T-cell (primary cell): ENCODE measurements around the gene LYL1. TPM values are rescaled to one million over a fixed set of nuclear protein-coding genes. Genes with fewer than 3 reads are reported as not detected.

Experiments
- ATAC-seq, 4 experiments: fragments of 200-7000 bp in 3 of 4; fragments of 150-1000 bp in 1 of 4; cut with Tn5 transposase; replicated peaks in 1 of 4; 1 replicate in 3 of 4; 2 replicates in 1 of 4; pipeline ENCODE4 v1.10.0; 2021; ENCODE audit warnings: moderate library complexity in 3 of 4, mild to moderate bottlenecking in 2 of 4, moderate number of reproducible peaks in 1 of 4
- CTCF ChIA-PET, 2 donors: fragments of 300-600 bp; sonication (Branson Sonifier 250); formaldehyde crosslinking; loops; one replicate each; lab custom pipeline; 2022; ENCODE audit warnings: antibody characterized with exemption in 2 of 2; lab: Charles Lee
- POLR2A ChIA-PET, 2 donors: fragments of 300-600 bp; sonication (Branson Sonifier 250); formaldehyde crosslinking; loops; one replicate each; lab custom pipeline; 2022; ENCODE audit warnings: antibody characterized with exemption in 2 of 2; lab: Charles Lee
- DNase-seq, 35 experiments: peaks; one replicate each; pipeline versions ENCODE4 v3.0.0 to v3.0.0-alpha.2; 2013 to 2023
- H3K27ac ChIP-seq: one replicate; pipeline ENCODE4 v1.5.1; 2013; ENCODE audit warnings: low read length
- H3K27me3 ChIP-seq, 2 experiments: replicated peaks in 1 of 2; 1 replicate in 1 of 2; 2 replicates in 1 of 2; pipeline versions ENCODE4 v1.6.1 to v1.7.0; 2013; ENCODE audit warnings: low read length in 1 of 2, mixed read lengths in 1 of 2; ENCODE audit not compliant: control insufficient read depth in 2 of 2, insufficient read depth in 2 of 2; ENCODE audit errors: extremely low read depth in 1 of 2
- H3K36me3 ChIP-seq, 2 donors: 1 replicate in 1 of 2; 2 replicates in 1 of 2; pipeline versions ENCODE4 v1.6.1 to v1.7.0; 2013; ENCODE audit warnings: low read length in 1 of 2; ENCODE audit not compliant: control insufficient read depth in 2 of 2, insufficient read depth in 1 of 2; ENCODE audit errors: extremely low read depth in 1 of 2
- H3K4me1 ChIP-seq, 2 experiments: 1 replicate in 1 of 2; 2 replicates in 1 of 2; pipeline versions ENCODE4 v1.6.1 to v1.7.0; 2013; ENCODE audit warnings: low read length in 2 of 2, mixed read lengths in 1 of 2; ENCODE audit not compliant: insufficient read depth in 2 of 2, control insufficient read depth in 1 of 2; ENCODE audit errors: extremely low read depth in 1 of 2
- H3K4me3 ChIP-seq, 2 donors: 1 replicate in 1 of 2; 2 replicates in 1 of 2; pipeline versions ENCODE4 v1.5.1 to v1.7.0; 2013; ENCODE audit warnings: mild to moderate bottlenecking in 2 of 2, low read length in 1 of 2, moderate library complexity in 1 of 2; ENCODE audit not compliant: control insufficient read depth in 1 of 2; ENCODE audit errors: extremely low read depth in 1 of 2
- H3K9me3 ChIP-seq: 2 replicates; pipeline ENCODE4 v1.7.0; 2013
- H3K27ac Mint-ChIP-seq, 2 donors: one replicate each; pipeline ENCODE4 v1.8.0; 2020 to 2021; ENCODE audit warnings: mild to moderate bottlenecking in 2 of 2, mixed read lengths in 2 of 2
- H3K27me3 Mint-ChIP-seq, 2 donors: one replicate each; pipeline ENCODE4 v1.8.0; 2021 to 2022; ENCODE audit warnings: mixed read lengths in 2 of 2
- H3K36me3 Mint-ChIP-seq: one replicate; pipeline ENCODE4 v1.8.0; 2021; ENCODE audit warnings: mixed read lengths
- H3K4me1 Mint-ChIP-seq, 3 donors: one replicate each; pipeline ENCODE4 v1.8.0; 2020 to 2022; ENCODE audit warnings: mixed read lengths in 3 of 3, mild to moderate bottlenecking in 1 of 3
- H3K4me3 Mint-ChIP-seq, 3 donors: one replicate each; pipeline ENCODE4 v1.8.0; 2020 to 2022; ENCODE audit warnings: mild to moderate bottlenecking in 3 of 3, mixed read lengths in 3 of 3, moderate library complexity in 3 of 3
- H3K9me3 Mint-ChIP-seq, 3 donors: one replicate each; pipeline ENCODE4 v1.8.0; 2020 to 2022; ENCODE audit warnings: mixed read lengths in 3 of 3
- WGBS: methylation state at CpG from one replicate; pipeline ENCODE4 v1.1.5; 2013; ENCODE audit warnings: missing lambda C conversion rate; ENCODE audit not compliant: insufficient coverage; 5-methylcytosine and 5-hydroxymethylcytosine counted together
- total RNA-seq, 35 experiments: library from RNA in 6 of 35; stranded (reverse) in 6 of 35; fragments of 120-200 nt in 1 of 35; gene quantifications; one replicate each; pipeline versions ENCODE4 v1.2.1 to v1.2.4 and lab custom pipeline; 2013 to 2026

The LYL1 gene
- total RNA-seq, 5 donors from 2014 or later (not counting 1 experiment from before 2014, with no cell fraction given), result 3.4 to 20.6 (median 15.4) TPM

GRCh38 chr19:13119627-13120026 is 17.0 kb upstream of the LYL1 start:
- H3K27ac Mint-ChIP-seq, result peak overlapping the region; percentile 71 to 80
- CTCF ChIA-PET, result interaction anchor here (0.6 to 0.9 kb wide), 4 partner anchors 13 to 1577 kb away, joined by 3 to 7 read pairs (median 4); no protein-coding TSS in a partner anchor
- H3K4me3 Mint-ChIP-seq, result peak overlapping the region; percentile 74 to 80 (median 77)
- POLR2A ChIA-PET, result interaction anchor here in 1 of 2 donors (0.6 kb wide), 2 partner anchors 54 to 337 kb away, joined by 3 read pairs; no protein-coding TSS in a partner anchor
- Histone ChIP-seq H3K4me1 (peaks cover 16 to 68% of the 10 kb centered on the region in 2 experiments), H3K27me3 (no peaks in the 10 kb centered on the region), H3K36me3 (peaks cover 9 to 10% of the 10 kb centered on the region in 2 donors), H3K27ac (no peak overlapping the region), H3K4me3 (no peak overlapping the region), H3K9me3 (no peaks in the 10 kb centered on the region)
- ATAC-seq (no peak), DNase-seq (no peak)
- no peaks in the 10 kb centered on the region for H3K36me3 Mint-ChIP-seq
- H3K9me3 Mint-ChIP-seq, result no peaks in the 10 kb centered on the region
- no peaks in the 10 kb centered on the region for H3K27me3 Mint-ChIP-seq
- peaks cover 60 to 68% (median 67%) of the 10 kb centered on the region in 3 donors for H3K4me1 Mint-ChIP-seq
- WGBS, result 90% methylated on average over 8 of the region's 8 CpGs

GRCh38 chr19:13118424-13119193 is 16.0 kb upstream of the LYL1 start:
- ATAC-seq (peak in 1 of 4 experiments; percentile 6), DNase-seq (peak in 2 of 35 experiments; percentile 11 to 31)
- ChIA-PET CTCF (interaction anchor here in 1 of 2 donors (1.6 kb wide), 1 partner anchor 14 kb away, joined by 6 read pairs; no protein-coding TSS in a partner anchor), POLR2A (interaction anchor here (0.6 to 1.6 kb wide), 2 partner anchors 34 to 209 kb away, joined by 3 to 8 read pairs; no protein-coding TSS in a partner anchor)
- peaks cover 7 to 12% of the 10 kb centered on the region in 2 donors for H3K36me3 ChIP-seq
- peak overlapping the region; percentile 34 for H3K27ac ChIP-seq
- Mint-ChIP-seq H3K4me1 (peaks cover 60 to 67% (median 64%) of the 10 kb centered on the region in 3 donors), H3K27ac (peak overlapping the region; percentile 44 to 71), H3K27me3 (no peaks in the 10 kb centered on the region), H3K4me3 (peak overlapping the region; percentile 74 to 80 (median 77)), H3K36me3 (no peaks in the 10 kb centered on the region), H3K9me3 (no peaks in the 10 kb centered on the region)
- H3K9me3 ChIP-seq, result no peaks in the 10 kb centered on the region
- peaks cover 16 to 68% of the 10 kb centered on the region in 2 experiments for H3K4me1 ChIP-seq
- peak overlapping the region; percentile 72 to 73 for H3K4me3 ChIP-seq
- H3K27me3 ChIP-seq, result no peaks in the 10 kb centered on the region
- 0% methylated on average over 47 of the region's 57 CpGs for WGBS

- no peaks in the 10 kb centered on the region for H3K27me3 Mint-ChIP-seq
- H3K4me1 Mint-ChIP-seq, result peaks cover 57 to 61% (median 60%) of the 10 kb centered on the region in 3 donors
- H3K36me3 Mint-ChIP-seq, result no peaks in the 10 kb centered on the region
- WGBS, result 2% methylated on average over 58 of the region's 65 CpGs
- ChIA-PET POLR2A (interaction anchor here (0.6 to 1.6 kb wide), 2 partner anchors 34 to 208 kb away, joined by 3 to 8 read pairs; no protein-coding TSS in a partner anchor), CTCF (interaction anchor here in 1 of 2 donors (0.6 to 1.6 kb wide), 3 partner anchors 14 to 32 kb away, joined by 3 to 6 read pairs (median 3); partner anchors contain the start of genes IER2 and STX10)
- no peaks in the 10 kb centered on the region for H3K9me3 Mint-ChIP-seq
- H3K4me3 ChIP-seq, result peak within 1 kb of the TSS; percentile 83 to 92
- peak within 1 kb of the TSS; percentile 94 to 97 for H3K27ac Mint-ChIP-seq
- peaks cover 16 to 68% of the 10 kb centered on the region in 2 experiments for H3K4me1 ChIP-seq
- peak within 1 kb of the TSS; percentile 59 for H3K27ac ChIP-seq
- peak within 1 kb of the TSS; percentile 87 to 97 (median 91) for H3K4me3 Mint-ChIP-seq
- DNase-seq (peak; percentile 73 to 92 (median 85)), ATAC-seq (peak; percentile 83 to 88 (median 84))
- H3K36me3 ChIP-seq, result peaks cover 7 to 15% of the 10 kb centered on the region in 2 donors
- no peaks in the 10 kb centered on the region for H3K27me3 ChIP-seq
- no peaks in the 10 kb centered on the region for H3K9me3 ChIP-seq
Observed at GRCh38 chr19:13117772-13118423, 15.2 kb upstream of the LYL1 start, which contains the start of gene NACC1. Gene NACC1 (plus strand): TSS chr19:13118264. CDS start chr19:13135208, 16,944 bp downstream.

- no peaks in the 10 kb centered on the region for H3K27me3 ChIP-seq
- peak in 2 of 35 experiments; percentile 37 to 60 for DNase-seq
- peaks cover 16 to 64% of the 10 kb centered on the region in 2 experiments for H3K4me1 ChIP-seq
- H3K4me1 Mint-ChIP-seq, result peaks cover 51 to 55% (median 55%) of the 10 kb centered on the region in 3 donors
- 13% methylated on average over 11 of the region's 20 CpGs for WGBS
- H3K27ac ChIP-seq, result peak overlapping the region; percentile 59
- H3K27ac Mint-ChIP-seq, result peak overlapping the region; percentile 94 to 97
- peaks cover 7 to 21% of the 10 kb centered on the region in 2 donors for H3K36me3 ChIP-seq
- peak; percentile 16 to 46 (median 24) for ATAC-seq
- no peaks in the 10 kb centered on the region for H3K27me3 Mint-ChIP-seq
- H3K9me3 Mint-ChIP-seq, result no peaks in the 10 kb centered on the region
- ChIA-PET CTCF (interaction anchor here (0.6 to 1.6 kb wide), 4 partner anchors 13 to 140 kb away, joined by 3 to 6 read pairs (median 3); partner anchors contain the start of genes IER2 (in 1 of the 2) and STX10 (in 1 of the 2)), POLR2A (interaction anchor here in 1 of 2 donors (1.6 kb wide), 1 partner anchor 35 kb away, joined by 8 read pairs; no protein-coding TSS in a partner anchor)
- peaks cover 4% of the 10 kb centered on the region for H3K36me3 Mint-ChIP-seq
- peak overlapping the region; percentile 87 to 97 (median 91) for H3K4me3 Mint-ChIP-seq
- peak overlapping the region; percentile 83 to 92 for H3K4me3 ChIP-seq
- no peaks in the 10 kb centered on the region for H3K9me3 ChIP-seq
Observed at GRCh38 chr19:13117176-13117771, 14.6 kb upstream of the LYL1 start.

- Mint-ChIP-seq H3K9me3 (no peaks in the 10 kb centered on the region), H3K27ac (peak within 1 kb of the TSS; percentile 94 to 97), H3K4me3 (peak within 1 kb of the TSS; percentile 87 to 97 (median 91)), H3K4me1 (peaks cover 44 to 48% (median 48%) of the 10 kb centered on the region in 3 donors), H3K27me3 (no peaks in the 10 kb centered on the region), H3K36me3 (peaks cover 4% of the 10 kb centered on the region)
- Histone ChIP-seq H3K9me3 (no peaks in the 10 kb centered on the region), H3K36me3 (peaks cover 3 to 24% of the 10 kb centered on the region in 2 donors), H3K4me1 (peaks cover 16 to 57% of the 10 kb centered on the region in 2 experiments), H3K27me3 (no peaks in the 10 kb centered on the region), H3K4me3 (peak within 1 kb of the TSS; percentile 83 to 92), H3K27ac (peak within 1 kb of the TSS; percentile 59)
- ATAC-seq, result peak; percentile 62 to 71 (median 68)
- DNase-seq, result peak; percentile 74 to 92 (median 84)
- ChIA-PET POLR2A (interaction anchor here in 1 of 2 donors (1.6 kb wide), 1 partner anchor 36 kb away, joined by 8 read pairs; no protein-coding TSS in a partner anchor), CTCF (interaction anchor here (0.6 to 1.6 kb wide), 2 partner anchors 12 to 139 kb away, joined by 3 to 6 read pairs; no protein-coding TSS in a partner anchor)
- 1% methylated on average over 38 of the region's 51 CpGs for WGBS
Observed at GRCh38 chr19:13116282-13117175, 13.9 kb upstream of the LYL1 start, which contains the start of gene TRMT1. Gene TRMT1 (minus strand): TSS chr19:13116740. CDS start chr19:13116399, 341 bp downstream.
